Fibroblast of the aortic adventitia (primary cell): ENCODE data around the gene CYTL1. TPM values are rescaled to one million over a fixed set of nuclear protein-coding genes. Genes with fewer than 3 reads are reported as not detected.
"Not testable (repeated sequence)": the region's sequence is repeated elsewhere in the genome, so short reads cannot be mapped to it uniquely, and the experiment has no call there.

Experiments used
- DNase-seq: peaks from one replicate; pipeline ENCODE4 v3.0.0-alpha.2; 2010; ENCODE audit warnings: low read depth
- H3K4me3 ChIP-seq: 2 replicates; pipeline ENCODE4 v1.5.1; 2011; ENCODE audit warnings: low read depth, mild to moderate bottlenecking, control low read depth, low read length, moderate library complexity
- total RNA-seq: library from RNA; depleted of rRNA; stranded (reverse); fragments of >200 nt; gene quantifications from 2 replicates; pipeline ENCODE4 v1.2.3, GENCODE V29; 2012; ENCODE audit warnings: low replicate concordance
- TF ChIP-seq, protein P1 (sequence below): IDR thresholded peaks from 2 replicates; pipeline ENCODE4 v1.5.1; 2011; ENCODE audit warnings: mild to moderate bottlenecking, low read length, control low read depth, inconsistent platforms; ENCODE audit not compliant: insufficient read depth

The CYTL1 gene
- total RNA-seq, 1 donor, result 12.5 TPM

- no peak for DNase-seq
- no peak overlapping the region for H3K4me3 ChIP-seq
- TF ChIP-seq, protein P1, sequence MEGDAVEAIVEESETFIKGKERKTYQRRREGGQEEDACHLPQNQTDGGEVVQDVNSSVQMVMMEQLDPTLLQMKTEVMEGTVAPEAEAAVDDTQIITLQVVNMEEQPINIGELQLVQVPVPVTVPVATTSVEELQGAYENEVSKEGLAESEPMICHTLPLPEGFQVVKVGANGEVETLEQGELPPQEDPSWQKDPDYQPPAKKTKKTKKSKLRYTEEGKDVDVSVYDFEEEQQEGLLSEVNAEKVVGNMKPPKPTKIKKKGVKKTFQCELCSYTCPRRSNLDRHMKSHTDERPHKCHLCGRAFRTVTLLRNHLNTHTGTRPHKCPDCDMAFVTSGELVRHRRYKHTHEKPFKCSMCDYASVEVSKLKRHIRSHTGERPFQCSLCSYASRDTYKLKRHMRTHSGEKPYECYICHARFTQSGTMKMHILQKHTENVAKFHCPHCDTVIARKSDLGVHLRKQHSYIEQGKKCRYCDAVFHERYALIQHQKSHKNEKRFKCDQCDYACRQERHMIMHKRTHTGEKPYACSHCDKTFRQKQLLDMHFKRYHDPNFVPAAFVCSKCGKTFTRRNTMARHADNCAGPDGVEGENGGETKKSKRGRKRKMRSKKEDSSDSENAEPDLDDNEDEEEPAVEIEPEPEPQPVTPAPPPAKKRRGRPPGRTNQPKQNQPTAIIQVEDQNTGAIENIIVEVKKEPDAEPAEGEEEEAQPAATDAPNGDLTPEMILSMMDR, result no peak
These were observed 14.8 kb downstream of the CYTL1 start for GRCh38 chr4:5004496-5004895.

- no peak for DNase-seq
These were observed 15.3 kb downstream of the CYTL1 start for GRCh38 chr4:5003918-5004317.

DNA sequence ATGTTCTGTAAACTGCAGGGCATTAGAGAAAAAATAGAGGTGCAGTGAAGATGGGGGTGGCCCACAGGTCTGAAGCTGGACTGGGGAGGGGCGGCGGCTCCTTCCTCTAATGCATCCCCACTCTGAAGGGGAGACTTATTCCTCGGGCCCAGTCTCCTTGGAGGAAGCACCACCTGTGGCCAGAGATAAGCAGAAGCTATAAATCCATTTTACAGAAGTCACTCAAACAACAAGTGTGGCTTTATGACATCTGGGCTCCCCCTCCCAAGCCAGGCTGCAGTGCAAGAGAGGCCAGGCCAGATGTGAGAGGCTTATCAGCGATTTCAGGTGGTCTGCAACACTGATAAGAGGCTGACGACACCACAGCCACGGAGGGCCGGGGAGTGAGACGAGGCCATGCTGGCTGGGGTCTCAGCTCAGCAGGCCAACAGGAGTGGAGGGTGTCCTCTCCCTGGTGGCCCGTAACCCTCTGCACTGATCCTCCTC lies 15.8 kb downstream of the CYTL1 start:
- DNase-seq, result no peak
- no peak overlapping the region for H3K4me3 ChIP-seq
- TF ChIP-seq, protein P1, result no peak

More at GRCh38 chr4:5003918-5004317, 15.3 kb downstream of the CYTL1 start:
- no peak overlapping the region for H3K4me3 ChIP-seq
- TF ChIP-seq, protein P1, result no peak

DNA sequence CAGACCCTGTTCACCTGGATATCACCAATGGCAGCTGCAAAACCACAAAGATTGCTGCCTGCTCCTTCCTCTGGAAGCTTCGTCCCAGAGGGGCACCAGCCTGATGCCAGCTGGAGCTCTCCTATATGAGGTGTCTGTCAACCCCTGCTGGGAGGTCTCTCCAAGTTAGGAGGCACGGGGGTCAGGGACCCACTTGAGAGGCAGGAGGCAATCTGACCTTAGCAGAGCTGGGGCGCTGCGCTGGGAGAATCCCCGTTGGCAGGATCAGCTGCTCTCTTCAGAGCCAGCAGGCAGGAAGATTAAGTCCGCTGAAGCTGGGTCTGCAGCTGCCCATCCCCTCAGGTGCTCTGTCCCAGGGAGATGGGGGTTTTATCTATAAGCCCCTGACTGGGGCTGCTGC lies 17.6 kb downstream of the CYTL1 start:
- not testable (repeated sequence) for DNase-seq, H3K4me3 ChIP-seq

DNA sequence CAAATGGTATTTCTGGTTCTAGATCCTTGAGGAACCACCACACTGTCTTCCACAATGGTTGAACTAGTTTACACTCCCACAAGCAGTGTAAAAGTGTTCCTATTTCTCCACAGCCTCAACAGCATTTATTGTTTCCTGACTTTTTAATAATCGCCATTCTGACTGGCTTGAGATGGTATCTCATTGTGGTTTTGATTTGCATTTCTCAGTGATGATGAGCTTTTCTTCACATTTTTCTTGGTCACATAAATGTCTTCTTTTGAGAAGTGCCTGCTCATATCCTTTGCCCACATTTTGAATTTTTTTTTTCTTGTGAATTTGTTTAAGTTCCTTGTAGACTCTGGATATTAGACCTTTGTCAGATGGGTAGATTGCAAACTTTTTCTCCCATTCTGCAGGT lies 22.3 kb downstream of the CYTL1 start:
- not testable (repeated sequence) for H3K4me3 ChIP-seq, DNase-seq

DNA sequence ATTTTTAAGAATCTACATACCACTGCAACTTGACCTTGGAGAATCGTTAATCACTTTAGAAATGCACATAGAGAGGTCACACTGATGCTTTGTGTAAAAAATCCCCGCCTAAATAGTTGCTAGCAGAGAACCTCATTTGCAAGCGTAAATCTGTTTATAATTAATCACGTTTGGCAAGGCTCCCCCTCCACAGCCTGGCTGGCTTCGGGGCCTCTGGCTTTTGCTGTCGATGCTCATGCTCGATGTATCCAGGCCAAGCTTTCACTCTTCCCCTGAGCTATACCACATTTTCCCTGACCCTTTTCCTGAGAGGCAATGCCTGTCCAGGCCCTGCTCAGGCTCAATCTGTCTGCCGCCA lies 23.4 kb downstream of the CYTL1 start:
- H3K4me3 ChIP-seq, result no peak overlapping the region
- DNase-seq, result peak; percentile 16
- TF ChIP-seq, protein P1, result no peak

GRCh38 chr4:4995103-4995907 lies 24.0 kb downstream of the CYTL1 start:
- peak; percentile 72 for DNase-seq
- TF ChIP-seq, protein P1, result peak; percentile 98
- no peak overlapping the region for H3K4me3 ChIP-seq
